K562 (cell line): ENCODE data around the gene TAF1A. TPM values are rescaled to one million over a fixed set of nuclear protein-coding genes. Genes with fewer than 3 reads are reported as not detected.

Experiments
- ATAC-seq: fragments of 200-7000 bp; cut with Tn5 transposase; 3 replicates; pipeline ENCODE4 v1.9.1; 2020; ENCODE audit warnings: moderate library complexity
- BruUV-seq: library from RNA; stranded (reverse); fragments of 400-500 nt; replicated peaks from 2 replicates; lab custom pipeline; 2021; lab: Mats Ljungman, UMichigan
- CTCF ChIA-PET: fragments of 300-600 bp; formaldehyde crosslinking; extraction: SDS; loops from one replicate; lab custom pipeline; 2021; ENCODE audit warnings: low intra/inter-chr PET ratio; lab: Yijun Ruan, JAX
- POLR2A ChIA-PET: fragments of 300-600, 350-650 bp; sonication (Branson Sonifier 250); formaldehyde crosslinking; extraction: SDS; loops from one replicate; lab custom pipeline; 2021; ENCODE audit warnings: antibody characterized with exemption, inconsistent platforms; lab: Yijun Ruan, JAX
- DNase-seq, 4 experiments: peaks; one replicate each; pipeline versions ENCODE4 v3.0.0 to v3.0.0-alpha.2; 2011 to 2018; ENCODE audit warnings: low spot score in 3 of 4, mixed read lengths in 3 of 4; ENCODE audit errors: extremely low read depth in 1 of 4
- FAIRE-seq: peaks from 2 replicates; lab custom pipeline; 2011; peaks lifted over from hg19 to GRCh38; lab: Jason Lieb, UNC
- H2AFZ ChIP-seq: 2 replicates; pipeline ENCODE4 v1.6.0; 2011; ENCODE audit warnings: low read depth, low read length, control low read depth, inconsistent platforms
- H3K27ac ChIP-seq: fragments of 200-600 bp; 3 replicates; pipeline ENCODE4 v1.8.0; 2011; ENCODE audit warnings: low read depth, mild to moderate bottlenecking, control low read depth, inconsistent platforms, low read length, moderate library complexity, mixed read lengths; ENCODE audit errors: extremely low read depth
- H3K27me3 ChIP-seq, 2 experiments: fragments of 300-600 bp in 1 of 2; 2 replicates in 1 of 2; 3 replicates in 1 of 2; pipeline versions ENCODE4 v1.6.0 to v1.8.0; 2011; ENCODE audit warnings: inconsistent platforms in 2 of 2, low read length in 2 of 2, mild to moderate bottlenecking in 1 of 2, mixed read lengths in 1 of 2, moderate library complexity in 1 of 2; ENCODE audit not compliant: control insufficient read depth in 2 of 2, insufficient read depth in 2 of 2
- H3K36me3 ChIP-seq: fragments of 300-600 bp; 3 replicates; pipeline ENCODE4 v1.8.0; 2011; ENCODE audit warnings: mild to moderate bottlenecking, low read length, inconsistent platforms; ENCODE audit not compliant: control insufficient read depth, insufficient read depth
- H3K4me1 ChIP-seq, 2 experiments: fragments of 200-600 bp in 1 of 2; replicated peaks in 1 of 2; 2 replicates in 1 of 2; 3 replicates in 1 of 2; pipeline versions ENCODE4 v1.5.1 to v1.8.0; 2011; ENCODE audit warnings: inconsistent platforms in 2 of 2, low read length in 2 of 2, mild to moderate bottlenecking in 1 of 2, mixed read lengths in 1 of 2, moderate library complexity in 1 of 2; ENCODE audit not compliant: control insufficient read depth in 2 of 2, insufficient read depth in 2 of 2
- H3K4me2 ChIP-seq: 2 replicates; pipeline ENCODE4 v1.6.1; 2011; ENCODE audit warnings: low read length, control low read depth, inconsistent platforms, mixed read lengths; ENCODE audit not compliant: insufficient read depth
- H3K4me3 ChIP-seq: fragments of 200-600 bp; sonication (generic), shearing (Covaris generic); 2 replicates; pipeline ENCODE4 v1.5.1; 2016; ENCODE audit warnings: control low read depth, inconsistent platforms
- H3K79me2 ChIP-seq: fragments of 200-600 bp; 3 replicates; pipeline ENCODE4 v1.8.0; 2011; ENCODE audit warnings: low read length, inconsistent platforms; ENCODE audit not compliant: control insufficient read depth, insufficient read depth
- H3K9ac ChIP-seq, 2 experiments: 2 replicates each; pipeline versions ENCODE4 v1.6.0 to v1.6.1; 2011; ENCODE audit warnings: low read depth in 2 of 2, low read length in 2 of 2, control low read depth in 1 of 2, inconsistent platforms in 1 of 2, mild to moderate bottlenecking in 1 of 2, mixed read lengths in 1 of 2; ENCODE audit not compliant: insufficient read depth in 1 of 2
- H3K9me1 ChIP-seq: one replicate; pipeline ENCODE4 v1.6.0; 2011; ENCODE audit warnings: inconsistent platforms, mild to moderate bottlenecking, low read length, moderate library complexity; ENCODE audit not compliant: control insufficient read depth, insufficient read depth
- H3K9me3 ChIP-seq: replicated peaks from 2 replicates; pipeline ENCODE4 v1.5.1; 2011; ENCODE audit warnings: low read depth, low read length, inconsistent platforms; ENCODE audit not compliant: control insufficient read depth, insufficient read depth
- H4K20me1 ChIP-seq: replicated peaks from 2 replicates; pipeline ENCODE4 v1.6.1; 2011; ENCODE audit warnings: low read length, inconsistent platforms, mixed read lengths; ENCODE audit not compliant: control insufficient read depth, insufficient read depth
- BMI1 ChIP-seq: fragments of 150-350 bp; IDR thresholded peaks from 2 replicates; pipeline ENCODE4 v1.6.1; 2014; ENCODE audit warnings: low read length
- CGGBP1 ChIP-seq: fragments of 250-450 bp; sonication (Bioruptor Pico); IDR thresholded peaks from 2 replicates; pipeline ENCODE4 v1.9.0; 2021; ENCODE audit warnings: mild to moderate bottlenecking
- CREB5 ChIP-seq: fragments of 250-450 bp; sonication (Bioruptor Pico); IDR thresholded peaks from 2 replicates; pipeline ENCODE4 v1.5.0; 2020; ENCODE audit warnings: mild to moderate bottlenecking
- DIDO1 ChIP-seq: fragments of 450-650 bp; IDR thresholded peaks from 2 replicates; pipeline ENCODE4 v1.6.1; 2016; ENCODE audit warnings: low read depth, missing biosample characterization, missing genetic modification characterization
- ELF4 ChIP-seq: fragments of 450-650 bp; formaldehyde crosslinking; IDR thresholded peaks from 2 replicates; pipeline ENCODE4 v1.4.0; 2022; ENCODE audit warnings: missing genetic modification characterization
- ETV5 ChIP-seq: sonication (generic); formaldehyde crosslinking; IDR thresholded peaks from 2 replicates; pipeline ENCODE4 v1.4.0; 2020; ENCODE audit warnings: low read depth, mild to moderate bottlenecking, missing genetic modification reagents
- ILK ChIP-seq: fragments of 450-650 bp; IDR thresholded peaks from 2 replicates; pipeline ENCODE4 v1.6.1; 2016; ENCODE audit warnings: missing genetic modification characterization, low read depth, mild to moderate bottlenecking, missing compliant biosample characterization, moderate library complexity, borderline replicate concordance
- PREB ChIP-seq: sonication (generic); formaldehyde crosslinking; IDR thresholded peaks from 2 replicates; pipeline ENCODE4 v1.8.1; 2023; ENCODE audit warnings: mild to moderate bottlenecking, missing genetic modification reagents
- SAFB2 ChIP-seq: fragments of 200-400 bp; formaldehyde crosslinking; IDR thresholded peaks from 2 replicates; pipeline ENCODE4 v1.6.1; 2018; ENCODE audit warnings: borderline replicate concordance, low read length, low read depth, moderate library complexity; ENCODE audit not compliant: severe bottlenecking
- SMARCA4 ChIP-seq: fragments of 450-650 bp; IDR thresholded peaks from 2 replicates; pipeline ENCODE4 v1.6.1; 2016
- SREBF2 ChIP-seq: sonication (generic); formaldehyde crosslinking; IDR thresholded peaks from 2 replicates; pipeline ENCODE4 v1.4.0; 2020; ENCODE audit warnings: mild to moderate bottlenecking, missing genetic modification reagents
- TGIF2 ChIP-seq: sonication (generic); formaldehyde crosslinking; IDR thresholded peaks from 2 replicates; pipeline ENCODE4 v1.8.1; 2022; ENCODE audit warnings: mild to moderate bottlenecking, missing genetic modification reagents, moderate library complexity
- XRCC4 ChIP-seq: IDR thresholded peaks from one replicate; pipeline ENCODE4 v1.6.1; 2011; ENCODE audit not compliant: insufficient read depth, insufficient read length; ENCODE audit errors: extremely low read depth
- ZSCAN29 ChIP-seq: fragments of 450-650 bp; IDR thresholded peaks from 2 replicates; pipeline ENCODE4 v1.6.1; 2017
- WGBS: fragments of 100-300 bp; shearing (Covaris generic); methylation state at CpG from one replicate; pipeline ENCODE4 v1.1.6; 2016; ENCODE audit warnings: low coverage, mixed read lengths; ENCODE audit not compliant: insufficient coverage; ENCODE audit errors: missing lambda C conversion rate; 5-methylcytosine and 5-hydroxymethylcytosine counted together
- in situ Hi-C: fragments of 300-500 bp; cut with MboI; formaldehyde crosslinking; loops from 4 replicates; pipeline ENCODE4 v1.15.0; 2018; ENCODE audit warnings: inconsistent platforms, mixed read lengths
- intact Hi-C: fragments of 100-400 bp; cut with micrococcal nuclease; formaldehyde crosslinking; loops from 2 replicates; pipeline ENCODE4 v1.14.2; 2022
- polyA plus RNA-seq, 8 experiments: library from polyadenylated mRNA; depleted of rRNA in 4 of 8; stranded (reverse) in 5 of 8; unstranded in 3 of 8; fragments of >200 nt; fragmentation: Nextera tagmentation in 2 of 8; fragmentation: Illumina TruSeq in 1 of 8; extraction: Ambion mirVana in 2 of 8; extraction: Trizol in 1 of 8; gene quantifications; 2 replicates each; pipeline versions ENCODE4 v1.2.1 to v1.2.3, GENCODE V29; 2011 to 2014; ENCODE audit warnings: inconsistent platforms in 1 of 8, missing spikeins in 1 of 8
- total RNA-seq, 7 experiments: library from RNA; depleted of rRNA in 6 of 7; stranded (reverse); fragments of >200 nt in 6 of 7; fragmentation: Illumina TruSeq in 2 of 7; extraction: Trizol in 2 of 7; gene quantifications; 2 replicates each; pipeline versions ENCODE4 v1.2.1 to v1.2.3, GENCODE V29; 2011 to 2021; ENCODE audit warnings: low replicate concordance in 1 of 7

Gene TAF1A
- total and polyA plus RNA-seq, 9 of the 15 experiments (the other 6 are each of a cell fraction or from before 2014, with no cell fraction given): 17.8 to 36.8 (median 25.3) TPM

- no peak for DNase-seq
- in situ Hi-C loops (no loop called here), intact Hi-C loops (no loop called here)
- POLR2A ChIA-PET: interaction anchor here (2.2 kb wide), 1 partner anchor 21 kb away, joined by 7 read pairs; the partner anchor contains the start of gene TAF1A
- Histone ChIP-seq H4K20me1 (no peaks in the 10 kb centered on the region), H3K27me3 (no peaks in the 10 kb centered on the region), H3K9me3 (no peaks in the 10 kb centered on the region), H3K36me3 (no peaks in the 10 kb centered on the region), H3K27ac (no peak overlapping the region), H3K79me2 (no peaks in the 10 kb centered on the region), H3K4me2 (no peak overlapping the region), H3K4me1 (no peaks in the 10 kb centered on the region), H2AFZ (no peak overlapping the region), H3K9me1 (no peaks in the 10 kb centered on the region), H3K4me3 (no peak overlapping the region), H3K9ac (no peak overlapping the region)
- no peak for TF ChIP-seq SAFB2
- no peak for TF ChIP-seq SMARCA4
- no peak for TF ChIP-seq ILK (tag)
- TF ChIP-seq PREB (CRISPR knock-in tag): no peak
- no peak for TF ChIP-seq CGGBP1
- TF ChIP-seq ETV5 (CRISPR knock-in tag): no peak
- TF ChIP-seq TGIF2 (CRISPR knock-in tag): no peak
- TF ChIP-seq ZSCAN29: no peak
- TF ChIP-seq ELF4 (CRISPR knock-in tag): no peak
- no peak for TF ChIP-seq SREBF2 (CRISPR knock-in tag)
- TF ChIP-seq BMI1: no peak
- no peak for TF ChIP-seq XRCC4
- no peak for TF ChIP-seq CREB5
- no peak for TF ChIP-seq DIDO1 (tag)
- no TSS peak for BruUV-seq
- no peak for FAIRE-seq
- no peak for ATAC-seq
- CTCF ChIA-PET: no interaction called here
- WGBS: 10% methylated on average over 2 of the region's 2 CpGs
Observed at GRCh38 chr1:222610728-222611127, 21.0 kb upstream of the TAF1A start.
